ENCODE data around the gene NDOR1.

NDOR1 gene

DNA sequence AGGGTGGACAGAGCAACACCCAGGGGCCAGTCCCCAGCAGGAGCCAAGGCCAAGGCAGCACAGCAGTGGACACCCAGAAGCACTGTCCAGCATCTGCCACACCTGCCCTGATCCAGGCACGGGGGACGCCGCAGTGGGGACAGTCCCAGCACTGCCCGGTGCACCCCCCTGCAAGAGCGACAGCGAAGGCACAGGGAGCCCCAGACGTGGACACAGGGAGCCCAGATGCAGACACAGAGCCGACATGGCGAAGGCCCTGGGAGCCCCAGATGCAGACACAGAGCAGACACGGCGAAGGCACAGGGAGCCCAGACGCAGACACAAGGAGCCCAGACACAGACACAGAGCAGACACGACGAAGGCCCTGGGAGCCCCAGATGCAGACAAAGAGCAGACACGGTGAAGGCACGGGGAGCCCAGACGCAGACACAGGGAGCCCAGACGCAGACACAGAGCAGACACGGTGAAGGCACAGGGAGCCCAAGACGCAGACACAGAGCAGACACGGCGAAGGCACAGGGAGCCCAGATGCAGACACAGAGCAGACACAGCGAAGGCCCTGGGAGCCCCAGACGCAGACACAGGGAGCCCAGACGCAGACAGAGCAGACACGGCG is 21.4 kb upstream of the NDOR1 start:
- DNase-seq: no peak

DNA sequence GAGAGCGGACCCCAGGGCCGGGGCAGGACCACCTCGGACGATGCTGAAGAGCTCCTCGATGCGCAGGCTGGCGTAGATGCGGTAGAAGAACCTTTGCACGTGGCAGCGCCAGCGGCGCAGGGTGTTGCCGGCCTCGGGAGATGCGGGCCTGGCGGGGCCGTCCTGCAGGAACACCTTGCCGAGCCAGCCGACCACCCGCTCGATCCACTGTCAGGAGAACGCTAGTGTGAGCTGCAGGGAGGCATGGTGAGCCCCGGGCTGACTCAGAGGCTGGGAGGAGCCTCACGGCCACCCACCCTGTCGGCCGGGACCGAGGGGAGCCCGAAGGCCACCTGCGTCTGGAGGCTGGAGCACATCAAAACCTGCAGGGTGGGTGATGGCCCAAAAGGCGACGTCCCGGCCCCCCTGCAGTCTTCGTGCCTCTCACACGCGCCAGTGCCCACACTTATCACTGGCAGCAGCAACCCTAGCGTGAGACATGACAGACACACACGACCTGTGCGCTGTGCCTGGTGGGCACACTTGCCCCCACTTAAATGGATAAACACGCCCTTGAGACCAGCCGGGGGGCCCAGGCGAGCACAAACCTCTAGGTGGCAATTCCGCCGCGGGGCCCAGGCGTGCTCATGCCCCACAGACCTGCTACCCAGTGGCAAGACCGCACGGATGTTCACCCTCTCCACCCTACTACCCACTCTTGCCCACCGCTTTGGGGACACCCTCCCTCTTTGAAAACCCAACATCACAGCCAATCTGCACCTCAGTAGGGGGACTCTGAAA is 20.4 kb upstream of the NDOR1 start:
- DNase-seq: no peak

DNA sequence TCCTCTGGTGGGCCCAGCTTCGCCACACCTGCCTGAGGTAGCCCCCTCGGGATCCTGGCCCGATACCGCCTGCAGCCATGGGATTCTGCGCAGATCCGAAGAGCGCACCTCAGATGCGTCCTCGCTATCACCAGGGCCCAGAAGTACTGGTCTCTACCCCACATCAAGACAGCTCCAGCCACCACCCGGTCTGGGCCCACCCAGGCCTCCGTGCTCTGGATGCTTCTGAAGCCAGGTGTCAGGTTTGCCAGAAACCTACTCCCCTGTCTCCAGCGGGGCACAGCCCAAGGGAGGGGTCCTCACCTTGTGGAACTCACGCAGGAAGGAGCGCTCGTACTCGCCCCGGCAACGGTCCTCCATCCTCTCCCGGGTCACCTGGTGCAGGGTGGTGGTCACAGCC is 19.6 kb upstream of the NDOR1 start:
- DNase-seq: no peak

- DNase-seq: no peak
These were observed 19.1 kb upstream of the NDOR1 start for GRCh38 chr9:137186385-137186784.

DNA sequence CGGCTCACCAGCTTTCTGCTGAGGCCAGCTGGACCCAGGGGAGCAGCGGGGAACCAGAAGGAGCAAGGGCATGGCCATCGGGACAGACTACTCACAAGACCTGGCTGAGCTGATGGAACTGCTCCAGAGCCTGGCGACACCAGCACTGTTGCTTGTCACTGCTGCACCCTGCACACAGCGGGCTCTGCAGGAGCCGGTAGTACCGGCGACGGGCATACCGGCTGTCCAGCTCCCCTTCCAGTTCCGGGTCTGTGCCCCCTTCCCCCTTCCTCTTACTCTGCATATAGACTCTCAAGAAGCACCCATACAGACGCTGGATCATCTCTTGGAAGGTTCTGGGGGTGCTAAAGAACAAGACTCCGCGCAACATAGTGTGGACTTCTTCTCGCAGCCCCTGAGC is 18.1 kb upstream of the NDOR1 start:
- DNase-seq: no peak

DNA sequence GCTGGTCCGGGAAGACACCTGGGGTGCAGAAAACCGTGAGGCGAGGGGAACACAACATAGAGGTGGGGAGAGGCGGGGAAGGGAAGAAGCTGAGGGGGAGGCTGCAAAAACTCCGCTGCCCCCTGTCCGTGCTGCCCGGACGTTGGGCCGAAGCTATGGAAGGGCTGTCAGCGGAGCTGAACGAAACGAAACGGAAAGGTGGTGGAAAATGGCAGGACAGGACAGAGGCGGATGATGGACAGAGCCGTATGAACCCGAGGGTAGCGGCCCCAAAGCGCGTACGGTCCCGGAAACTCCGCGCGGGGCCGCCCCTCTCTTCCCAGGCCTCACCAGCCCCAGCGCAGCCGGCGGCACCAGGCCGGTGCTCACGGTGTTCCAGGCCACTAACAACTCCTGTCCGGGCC is 17.4 kb upstream of the NDOR1 start:
- no peak for DNase-seq

DNA sequence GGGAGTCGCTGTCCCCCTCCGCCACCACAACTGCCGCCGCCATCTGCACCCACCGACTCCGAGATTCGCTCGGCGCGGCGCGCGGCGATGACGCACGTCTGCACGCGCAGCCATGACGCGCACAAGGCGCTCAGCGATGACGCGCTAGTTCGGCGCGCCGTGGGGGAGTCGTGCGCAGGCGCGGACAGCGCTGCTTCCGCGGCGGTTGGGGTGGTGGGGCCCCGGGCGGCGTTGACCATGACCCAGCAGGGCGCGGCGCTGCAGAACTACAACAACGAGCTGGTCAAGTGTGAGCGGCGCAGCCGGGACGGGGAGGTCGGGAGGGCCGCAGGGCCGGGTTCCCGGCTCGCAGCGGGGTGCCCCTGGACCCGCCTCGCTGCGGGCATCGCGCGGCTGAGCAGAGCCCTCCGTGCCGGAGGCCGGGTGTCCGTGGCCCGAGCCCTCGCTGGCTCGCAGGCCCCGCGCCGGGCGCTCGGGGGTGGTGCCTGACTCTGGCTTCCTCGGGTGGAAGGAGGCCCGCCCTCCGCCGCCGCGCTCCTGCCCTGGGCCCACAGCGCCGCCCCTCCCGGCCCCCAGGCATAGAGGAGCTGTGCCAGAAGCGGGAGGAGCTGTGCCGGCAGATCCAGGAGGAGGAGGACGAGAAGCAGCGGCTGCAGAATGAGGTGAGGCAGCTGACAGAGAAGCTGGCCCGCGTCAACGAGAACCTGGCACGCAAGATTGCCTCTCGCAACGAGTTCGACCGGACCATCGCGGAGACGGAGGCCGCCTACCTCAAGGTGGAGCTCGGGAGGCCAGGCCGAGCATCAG is 16.8 kb upstream of the NDOR1 start, which contains the start of the genes ANAPC2 and SSNA1:
TSS of gene ANAPC2 (minus strand) at position 71 of the 807 bp plus-strand sequence. CDS start at position 43, 28 bp downstream.
TSS of gene SSNA1 (plus strand) at position 187 of the 807 bp plus-strand sequence. CDS start at position 238, 51 bp downstream.
- DNase-seq: peak; percentile 93

DNA sequence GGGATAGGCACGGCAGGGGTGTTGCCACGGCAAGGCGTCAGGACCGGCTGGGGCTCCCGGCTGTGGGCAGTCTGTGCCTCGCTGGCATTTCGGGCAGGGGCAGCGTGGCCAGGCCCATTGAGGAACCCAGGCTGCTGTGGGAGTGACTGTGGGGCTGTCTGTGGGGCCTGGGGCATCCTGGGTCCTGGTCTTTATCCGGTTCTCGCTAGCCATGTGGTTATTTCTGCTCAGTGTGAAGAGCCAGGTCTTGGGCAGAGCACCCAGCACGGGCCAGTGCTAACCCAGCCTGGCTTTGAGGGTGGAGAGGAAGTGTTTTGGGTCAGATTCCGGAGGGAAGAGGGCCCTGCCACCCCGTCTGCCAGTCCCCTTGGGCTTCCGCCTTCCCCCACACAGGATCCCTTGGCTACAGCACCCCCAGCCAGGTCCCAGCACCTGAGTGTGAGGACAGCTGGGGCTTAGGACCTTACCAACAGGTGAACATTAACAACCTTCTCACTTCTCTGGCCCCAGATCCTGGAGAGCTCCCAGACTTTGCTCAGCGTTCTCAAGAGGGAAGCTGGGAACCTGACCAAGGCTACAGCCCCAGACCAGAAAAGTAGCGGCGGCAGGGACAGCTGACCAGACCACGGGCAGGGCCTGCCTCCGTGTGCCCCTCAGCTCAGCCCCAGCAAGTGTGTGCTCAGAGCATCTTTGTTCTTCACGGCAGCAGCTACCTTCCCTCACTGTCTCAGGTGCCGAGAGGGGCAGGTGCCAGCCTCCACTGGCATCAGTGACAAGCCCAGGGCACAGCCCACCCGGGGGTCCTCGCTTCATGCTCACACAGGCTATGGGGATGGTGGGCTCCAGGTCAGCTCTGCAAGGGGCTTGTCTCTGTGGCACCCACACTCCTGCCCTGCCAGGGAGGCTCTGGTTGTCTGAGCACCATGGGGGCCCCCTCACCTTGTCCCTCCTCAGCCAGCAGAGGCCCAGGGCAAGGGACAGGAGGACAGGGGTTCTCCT is 15.9 kb upstream of the NDOR1 start:
- no peak for DNase-seq

- DNase-seq: no peak
These were observed 15.1 kb upstream of the NDOR1 start for GRCh38 chr9:137190315-137190856.

GRCh38 chr9:137191245-137191644 is 14.3 kb upstream of the NDOR1 start:
- DNase-seq: no peak

GRCh38 chr9:137191691-137192447 is 13.6 kb upstream of the NDOR1 start:
- no peak for DNase-seq

DNA sequence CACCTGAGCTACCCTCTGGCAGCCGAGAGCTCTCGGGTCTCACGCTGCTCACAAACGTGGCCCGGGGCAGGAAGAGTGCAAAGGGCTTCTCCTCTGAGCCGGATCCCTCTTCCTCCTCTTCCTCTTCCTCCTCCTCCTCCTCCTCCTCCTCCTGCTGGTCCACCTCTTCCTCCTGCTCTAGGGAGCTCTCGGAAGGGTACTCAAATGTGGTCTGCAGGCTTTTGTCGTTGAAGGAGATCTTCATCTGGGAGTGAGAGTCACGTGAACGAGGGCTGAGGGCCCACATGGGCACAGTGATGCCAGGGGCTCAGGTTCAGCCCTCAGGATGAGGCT is 13.1 kb upstream of the NDOR1 start:
- DNase-seq: no peak

GRCh38 chr9:137192859-137193258 is 12.6 kb upstream of the NDOR1 start:
- no peak for DNase-seq

- no peak for DNase-seq
These were observed 11.7 kb upstream of the NDOR1 start for GRCh38 chr9:137193771-137194170.

- DNase-seq: no peak
These were observed 11.1 kb upstream of the NDOR1 start for GRCh38 chr9:137194388-137194787.

DNA sequence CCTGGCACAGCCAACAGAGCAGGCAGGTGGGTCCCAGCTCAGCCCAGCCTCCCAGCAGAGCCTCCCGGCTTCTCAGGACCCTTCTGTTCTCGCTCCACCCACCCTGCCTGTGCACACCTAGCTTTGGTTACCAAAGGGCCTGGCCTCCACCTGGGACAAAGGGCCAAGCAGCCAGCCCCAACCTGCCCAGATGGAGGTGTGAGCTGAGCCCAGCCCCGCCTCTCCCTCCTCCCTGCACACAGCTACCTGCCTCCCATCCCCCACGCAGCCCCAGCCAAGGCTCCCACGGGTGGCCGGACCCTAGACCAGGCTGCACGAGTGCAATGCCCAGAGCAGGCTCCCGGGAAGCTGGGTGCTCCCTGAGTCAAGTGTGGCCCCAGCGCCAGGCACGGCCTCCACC is 10.6 kb upstream of the NDOR1 start:
- no peak for DNase-seq

DNA sequence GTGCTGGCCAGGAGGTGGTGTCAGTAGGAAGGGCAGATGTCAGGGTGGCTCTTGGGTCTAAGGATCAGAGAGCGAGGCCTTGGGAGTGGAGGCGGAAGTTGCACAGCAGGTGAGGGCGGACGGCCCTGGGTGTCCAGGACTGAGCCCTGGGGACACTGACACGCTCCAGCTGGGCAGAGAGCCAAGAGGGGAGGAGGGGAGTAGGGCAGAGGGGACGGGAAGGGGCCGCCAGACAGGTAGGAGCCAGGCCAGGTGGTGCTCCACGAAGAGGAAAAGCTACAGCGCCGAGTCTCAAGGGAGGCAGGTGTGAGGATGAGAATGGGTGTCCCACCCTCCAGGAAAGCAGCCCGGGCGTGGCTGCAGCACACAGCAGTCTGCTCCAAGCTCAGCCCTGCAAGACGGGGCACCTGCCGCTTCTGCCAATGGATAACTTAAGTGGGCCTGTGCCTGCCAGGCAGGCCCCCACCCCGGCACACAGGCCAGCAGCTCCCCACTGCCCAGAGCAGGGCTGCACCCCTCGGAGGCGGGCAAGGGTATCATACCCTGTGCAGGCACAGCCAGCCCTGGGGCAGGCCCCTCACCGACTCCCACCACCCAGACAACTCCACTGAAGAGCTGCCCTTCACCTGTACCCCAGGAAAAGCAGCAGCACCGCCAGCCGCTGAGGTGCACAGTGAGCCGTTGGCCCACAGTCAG is 9.8 kb upstream of the NDOR1 start:
- no peak for DNase-seq

DNA sequence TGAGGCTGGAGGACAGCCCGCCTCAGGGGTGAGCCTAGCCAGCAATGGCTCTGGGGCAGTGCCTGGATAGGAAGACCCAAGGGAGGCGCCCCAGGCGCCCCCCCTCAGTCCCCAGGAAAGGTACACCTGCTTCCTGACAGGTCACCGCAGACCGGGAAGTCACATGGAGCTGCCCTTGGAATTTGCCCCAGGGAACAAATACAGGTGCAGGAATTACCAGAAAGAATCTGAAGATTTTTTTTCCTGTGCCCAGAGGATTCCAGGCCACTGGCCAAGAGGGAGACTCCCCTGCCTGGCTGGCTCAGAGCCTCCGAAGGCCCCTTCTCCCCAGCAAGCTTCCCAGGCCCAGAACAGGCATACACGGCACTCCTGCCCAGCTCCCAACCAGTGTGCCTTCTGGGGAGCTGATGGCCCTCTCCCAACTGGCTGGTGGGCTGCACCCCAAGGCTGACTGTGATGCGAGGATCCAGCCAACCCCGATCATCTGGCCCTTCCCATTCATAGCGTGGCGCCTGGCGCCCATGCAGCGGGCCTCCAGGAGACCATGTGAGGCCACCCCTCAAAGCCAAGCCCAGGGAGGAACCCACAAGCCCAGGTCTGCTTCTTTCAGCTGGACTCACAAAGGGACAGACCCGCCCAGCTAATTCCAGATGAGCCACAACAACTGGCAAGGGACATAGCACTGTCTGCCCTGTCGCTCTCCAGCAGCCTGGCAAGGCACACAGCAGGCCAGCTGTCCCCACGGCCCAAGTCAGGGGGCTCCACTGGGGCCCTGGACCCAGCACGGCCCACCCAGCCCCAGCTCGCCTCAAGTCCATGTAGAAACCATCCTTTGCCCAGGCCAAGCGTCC is 7.2 kb upstream of the NDOR1 start:
- DNase-seq: no peak

DNA sequence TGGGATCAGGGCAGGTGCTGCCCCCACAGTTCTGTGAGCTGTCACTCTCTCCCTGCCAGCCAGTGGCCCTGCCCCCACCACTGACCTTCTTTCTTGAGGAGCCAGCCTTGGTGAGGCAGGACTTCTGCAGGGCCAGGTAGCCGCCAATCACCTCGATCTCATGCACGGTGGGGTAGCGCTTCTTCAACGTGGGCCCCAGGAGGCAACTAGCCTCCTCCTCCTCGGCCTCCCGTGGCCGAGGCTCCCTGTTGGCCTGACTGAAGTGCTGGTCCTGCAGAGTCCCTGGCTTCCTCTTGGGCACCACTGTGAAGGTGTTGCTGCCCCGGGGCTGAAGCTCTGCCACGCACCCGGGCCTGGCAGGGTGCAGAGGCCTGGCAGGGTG is 6.6 kb upstream of the NDOR1 start:
- no peak for DNase-seq
